HG02973 (cell line): Measurements from ENCODE around the gene PCSK2.

ENCODE experiments used
- ATAC-seq: cut with Tn5 transposase; IDR thresholded peaks from one replicate; pipeline ENCODE4 v1.9.1; 2021; ENCODE audit warnings: moderate library complexity; ENCODE audit not compliant: unreplicated experiment

PCSK2 gene

GRCh38 chr20:17502105-17502504 is 275.3 kb downstream of the PCSK2 start:
- ATAC-seq = no peak

- no peak for ATAC-seq
These were observed 276.6 kb downstream of the PCSK2 start for GRCh38 chr20:17503301-17504065.

- peak; percentile 14 for ATAC-seq
These were observed 277.4 kb downstream of the PCSK2 start for GRCh38 chr20:17504066-17504897.

GRCh38 chr20:17504898-17505635 is 278.2 kb downstream of the PCSK2 start:
- ATAC-seq = peak; percentile 57

- no peak for ATAC-seq
These were observed 279.0 kb downstream of the PCSK2 start for GRCh38 chr20:17505636-17506517.

- ATAC-seq = no peak
These were observed 280.2 kb downstream of the PCSK2 start for GRCh38 chr20:17507032-17507431.

GRCh38 chr20:17507531-17507930 is 280.7 kb downstream of the PCSK2 start:
- ATAC-seq = no peak

- no peak for ATAC-seq
These were observed 281.9 kb downstream of the PCSK2 start for GRCh38 chr20:17508756-17509155.

GRCh38 chr20:17510548-17510947 is 283.7 kb downstream of the PCSK2 start:
- no peak for ATAC-seq

- ATAC-seq = no peak
These were observed 284.6 kb downstream of the PCSK2 start for GRCh38 chr20:17511401-17511800.

- ATAC-seq = no peak
These were observed 287.1 kb downstream of the PCSK2 start for GRCh38 chr20:17513939-17514338.

- no peak for ATAC-seq
These were observed 288.2 kb downstream of the PCSK2 start for GRCh38 chr20:17515053-17515452.

- no peak for ATAC-seq
These were observed 291.7 kb downstream of the PCSK2 start for GRCh38 chr20:17518339-17519052.

GRCh38 chr20:17519606-17520285 is 292.9 kb downstream of the PCSK2 start:
- ATAC-seq = no peak

GRCh38 chr20:17520583-17520982 is 293.7 kb downstream of the PCSK2 start:
- ATAC-seq = no peak

GRCh38 chr20:17522528-17522927 is 295.7 kb downstream of the PCSK2 start:
- no peak for ATAC-seq

GRCh38 chr20:17523326-17523725 is 296.5 kb downstream of the PCSK2 start:
- no peak for ATAC-seq

GRCh38 chr20:17524560-17524959 is 297.7 kb downstream of the PCSK2 start:
- no peak for ATAC-seq

GRCh38 chr20:17525132-17525531 is 298.3 kb downstream of the PCSK2 start:
- ATAC-seq = no peak
